Trophoblast cell (in vitro differentiated cells and primary cell): ENCODE results near the gene FHOD1.
A peak's percentile ranks its signal among the peaks of the same experiment; 100 is the strongest.

Experiments
- DNase-seq, 2 donors: peaks; one replicate each; pipeline ENCODE4 v3.0.0-alpha.2; 2016
- H2AFZ ChIP-seq: 2 replicates; pipeline ENCODE4 v1.6.1; 2013; ENCODE audit warnings: low read length, moderate library complexity, mild to moderate bottlenecking; ENCODE audit not compliant: insufficient read depth, poor library complexity
- H2AK5ac ChIP-seq: 2 replicates; pipeline ENCODE4 v1.6.1; 2013; ENCODE audit warnings: mild to moderate bottlenecking, low read length
- H2BK120ac ChIP-seq: 2 replicates; pipeline ENCODE4 v1.6.1; 2013; ENCODE audit warnings: low read length, mild to moderate bottlenecking, moderate library complexity; ENCODE audit not compliant: insufficient read depth, poor library complexity
- H2BK12ac ChIP-seq: 2 replicates; pipeline ENCODE4 v1.6.1; 2013; ENCODE audit warnings: mild to moderate bottlenecking, low read length, moderate library complexity
- H2BK5ac ChIP-seq: 2 replicates; pipeline ENCODE4 v1.6.1; 2013; ENCODE audit warnings: low read length, low read depth, moderate library complexity, mild to moderate bottlenecking; ENCODE audit not compliant: poor library complexity
- H3K14ac ChIP-seq: 2 replicates; pipeline ENCODE4 v1.6.1; 2013; ENCODE audit warnings: mild to moderate bottlenecking, low read length
- H3K18ac ChIP-seq: 2 replicates; pipeline ENCODE4 v1.6.1; 2013; ENCODE audit warnings: mild to moderate bottlenecking, low read length
- H3K23ac ChIP-seq: 2 replicates; pipeline ENCODE4 v1.6.1; 2013; ENCODE audit warnings: low read length
- H3K27ac ChIP-seq: 2 replicates; pipeline ENCODE4 v1.5.1; 2013; ENCODE audit warnings: low read depth, mild to moderate bottlenecking, inconsistent platforms, low read length, moderate library complexity
- H3K27me3 ChIP-seq: 2 replicates; pipeline ENCODE4 v1.6.1; 2013; ENCODE audit warnings: inconsistent platforms, mild to moderate bottlenecking, low read length, moderate library complexity; ENCODE audit not compliant: insufficient read depth
- H3K36me3 ChIP-seq, 2 experiments: 1 replicate in 1 of 2; 2 replicates in 1 of 2; pipeline ENCODE4 v1.6.1; 2013; ENCODE audit warnings: low read length in 2 of 2, mild to moderate bottlenecking in 2 of 2, moderate library complexity in 1 of 2; ENCODE audit not compliant: insufficient read depth in 2 of 2, control insufficient read depth in 1 of 2
- H3K4ac ChIP-seq: 2 replicates; pipeline ENCODE4 v1.6.1; 2013; ENCODE audit warnings: low read depth, mild to moderate bottlenecking, low read length, moderate library complexity
- H3K4me1 ChIP-seq, 2 experiments: 1 replicate in 1 of 2; 2 replicates in 1 of 2; pipeline ENCODE4 v1.6.1; 2013; ENCODE audit warnings: low read length in 2 of 2, mild to moderate bottlenecking in 2 of 2, moderate library complexity in 1 of 2; ENCODE audit not compliant: insufficient read depth in 2 of 2, control insufficient read depth in 1 of 2
- H3K4me2 ChIP-seq: 2 replicates; pipeline ENCODE4 v1.6.1; 2013; ENCODE audit warnings: inconsistent platforms, mild to moderate bottlenecking, low read length, moderate library complexity
- H3K4me3 ChIP-seq: 2 replicates; pipeline ENCODE4 v1.5.1; 2013; ENCODE audit warnings: mild to moderate bottlenecking, low read depth, low read length, inconsistent platforms
- H3K79me1 ChIP-seq: one replicate; pipeline ENCODE4 v1.6.1; 2013; ENCODE audit warnings: low read length
- H3K79me2 ChIP-seq: 2 replicates; pipeline ENCODE4 v1.6.1; 2013; ENCODE audit warnings: low read length, mild to moderate bottlenecking; ENCODE audit not compliant: control insufficient read depth, insufficient read depth, poor library complexity
- H3K9ac ChIP-seq: 2 replicates; pipeline ENCODE4 v1.6.1; 2013; ENCODE audit warnings: mild to moderate bottlenecking, low read length
- H3K9me3 ChIP-seq: 2 replicates; pipeline ENCODE4 v1.6.1; 2013; ENCODE audit warnings: low read depth, mild to moderate bottlenecking, control low read depth, inconsistent platforms, low read length; ENCODE audit not compliant: insufficient read depth
- H4K12ac ChIP-seq: 2 replicates; pipeline ENCODE4 v1.6.1; 2013; ENCODE audit warnings: low read depth, mild to moderate bottlenecking, low read length, moderate library complexity
- H4K8ac ChIP-seq: 2 replicates; pipeline ENCODE4 v1.6.1; 2013; ENCODE audit warnings: low read depth, mild to moderate bottlenecking, low read length, moderate library complexity
- H4K91ac ChIP-seq: one replicate; pipeline ENCODE4 v1.6.1; 2013; ENCODE audit warnings: low read depth, mild to moderate bottlenecking, low read length, moderate library complexity
- WGBS: extraction: QIAGEN DNeasy Blood & Tissue Kit; methylation state at CpG from one replicate; pipeline ENCODE4 v1.1.7; 2013; ENCODE audit warnings: missing lambda C conversion rate; ENCODE audit not compliant: insufficient read length, insufficient coverage; ENCODE audit errors: extremely low coverage; 5-methylcytosine and 5-hydroxymethylcytosine counted together

The FHOD1 gene

GRCh38 chr16:67184995-67185650 lies 62.2 kb downstream of the FHOD1 start:
- peak; percentile 95 to 97 for DNase-seq

GRCh38 chr16:67184453-67184994 lies 62.8 kb downstream of the FHOD1 start:
- H3K23ac ChIP-seq = no peak overlapping the region
- no peak overlapping the region for H3K9ac ChIP-seq
- no peak overlapping the region for H4K12ac ChIP-seq
- no peak overlapping the region for H2AFZ ChIP-seq
- peaks cover 3% of the 10 kb centered on the region for H3K27me3 ChIP-seq
- H4K8ac ChIP-seq = no peak overlapping the region
- peaks cover 9% of the 10 kb centered on the region for H3K9me3 ChIP-seq
- peak overlapping the region; percentile 85 for H3K4me2 ChIP-seq
- peaks cover 4% of the 10 kb centered on the region for H3K79me2 ChIP-seq
- no peak for DNase-seq
- peak overlapping the region; percentile 95 for H3K4me3 ChIP-seq
- no peak overlapping the region for H3K4ac ChIP-seq
- no CpG with 5 or more reads among the region's 59 CpGs for WGBS
- no peak overlapping the region for H4K91ac ChIP-seq
- peak overlapping the region; percentile 13 for H3K18ac ChIP-seq
- no peak overlapping the region for H3K14ac ChIP-seq
- H2BK120ac ChIP-seq = no peak overlapping the region
- H2AK5ac ChIP-seq = no peak overlapping the region
- H3K79me1 ChIP-seq = peaks cover 10% of the 10 kb centered on the region
- peaks cover 26 to 38% of the 10 kb centered on the region in 2 experiments for H3K4me1 ChIP-seq
- no peak overlapping the region for H2BK5ac ChIP-seq
- H3K27ac ChIP-seq = no peak overlapping the region
- H2BK12ac ChIP-seq = no peak overlapping the region
- H3K36me3 ChIP-seq = no peaks in the 10 kb centered on the region

More at GRCh38 chr16:67184995-67185650, 62.2 kb downstream of the FHOD1 start:
- no peak overlapping the region for H2BK12ac ChIP-seq
- H4K12ac ChIP-seq = no peak overlapping the region
- peaks cover 3% of the 10 kb centered on the region for H3K27me3 ChIP-seq
- H3K4me3 ChIP-seq = no peak overlapping the region
- no peak overlapping the region for H4K91ac ChIP-seq
- H3K14ac ChIP-seq = no peak overlapping the region
- no peaks in the 10 kb centered on the region for H3K36me3 ChIP-seq
- H3K79me2 ChIP-seq = peaks cover 4% of the 10 kb centered on the region
- H3K27ac ChIP-seq = no peak overlapping the region
- no peak overlapping the region for H3K23ac ChIP-seq
- no peak overlapping the region for H2AFZ ChIP-seq
- H3K4me2 ChIP-seq = peak overlapping the region; percentile 85
- H3K18ac ChIP-seq = no peak overlapping the region
- no CpG with 5 or more reads among the region's 43 CpGs for WGBS
- H3K4ac ChIP-seq = no peak overlapping the region
- H3K9me3 ChIP-seq = peaks cover 6% of the 10 kb centered on the region
- no peak overlapping the region for H2AK5ac ChIP-seq
- H2BK5ac ChIP-seq = no peak overlapping the region
- H3K4me1 ChIP-seq = peaks cover 26 to 38% of the 10 kb centered on the region in 2 experiments
- no peak overlapping the region for H2BK120ac ChIP-seq
- no peak overlapping the region for H4K8ac ChIP-seq
- H3K79me1 ChIP-seq = peaks cover 10% of the 10 kb centered on the region
- H3K9ac ChIP-seq = no peak overlapping the region

- peak within 1 kb of the TSS; percentile 93 for H3K14ac ChIP-seq
These were observed 63.4 kb downstream of the FHOD1 start, which contains the start of gene MATCAP1 for GRCh38 chr16:67183627-67184452. Gene MATCAP1, minus strand, starts transcription at chr16:67183963. Its CDS starts 3,353 bp downstream, at chr16:67180610.

GRCh38 chr16:67183284-67183626 lies 64.0 kb downstream of the FHOD1 start:
- peaks cover 3% of the 10 kb centered on the region for H3K27me3 ChIP-seq
- no peak overlapping the region for H2BK120ac ChIP-seq
- H3K9me3 ChIP-seq = peaks cover 9% of the 10 kb centered on the region
- H3K14ac ChIP-seq = no peak overlapping the region
- H3K27ac ChIP-seq = no peak overlapping the region
- no peak overlapping the region for H4K91ac ChIP-seq
- H3K4me2 ChIP-seq = peak overlapping the region; percentile 85
- peak overlapping the region; percentile 62 for H4K8ac ChIP-seq
- H2AK5ac ChIP-seq = no peak overlapping the region
- H2AFZ ChIP-seq = peak overlapping the region; percentile 61
- H4K12ac ChIP-seq = peak overlapping the region; percentile 9
- H3K4ac ChIP-seq = peak overlapping the region; percentile 23
- H2BK12ac ChIP-seq = no peak overlapping the region
- H2BK5ac ChIP-seq = no peak overlapping the region
- H3K23ac ChIP-seq = no peak overlapping the region
- peak overlapping the region; percentile 74 for H3K4me3 ChIP-seq
- H3K18ac ChIP-seq = peak overlapping the region; percentile 4
- H3K36me3 ChIP-seq = no peaks in the 10 kb centered on the region
- DNase-seq = no peak
- H3K79me2 ChIP-seq = peaks cover 4% of the 10 kb centered on the region
- no CpG with 5 or more reads among the region's 11 CpGs for WGBS
- peaks cover 10% of the 10 kb centered on the region for H3K79me1 ChIP-seq
- H3K9ac ChIP-seq = peak overlapping the region; percentile 79
- H3K4me1 ChIP-seq = peaks cover 29 to 41% of the 10 kb centered on the region in 2 experiments

More at GRCh38 chr16:67183627-67184452, 63.4 kb downstream of the FHOD1 start, which contains the start of gene MATCAP1:
- Histone ChIP-seq H2AFZ (peak within 1 kb of the TSS; percentile 94), H3K36me3 (no peaks in the 10 kb centered on the region), H3K23ac (no peak within 1 kb of the TSS), H4K8ac (peak within 1 kb of the TSS; percentile 94), H3K27me3 (peaks cover 3% of the 10 kb centered on the region), H2BK5ac (peak within 1 kb of the TSS; percentile 97), H3K79me2 (peaks cover 4% of the 10 kb centered on the region), H2BK12ac (no peak within 1 kb of the TSS), H3K27ac (peak within 1 kb of the TSS; percentile 78), H3K4me3 (peak within 1 kb of the TSS; percentile 95), H3K9me3 (peaks cover 9% of the 10 kb centered on the region), H3K4ac (peak within 1 kb of the TSS; percentile 53), H4K91ac (peak within 1 kb of the TSS; percentile 97), H3K79me1 (peaks cover 10% of the 10 kb centered on the region), H3K9ac (peak within 1 kb of the TSS; percentile 81), H2AK5ac (no peak within 1 kb of the TSS), H3K4me2 (peak within 1 kb of the TSS; percentile 85), H3K4me1 (peaks cover 26 to 38% of the 10 kb centered on the region in 2 experiments), H2BK120ac (peak within 1 kb of the TSS; percentile 87), H4K12ac (peak within 1 kb of the TSS; percentile 93), H3K18ac (peak within 1 kb of the TSS; percentile 94)
- DNase-seq = peak; percentile 98 to 99
- WGBS = no CpG with 5 or more reads among the region's 77 CpGs
